NCI-H446 (cell line): ENCODE measurements around the gene ERN1.
"Not testable (repeated sequence)": the region's sequence is repeated elsewhere in the genome, so short reads cannot be mapped to it uniquely, and the experiment has no call there.

ENCODE experiments used
- DNase-seq, 2 experiments: peaks; one replicate each; lab custom pipeline; 2025; lab: John Stamatoyannopoulos, UW

ERN1 gene

DNA sequence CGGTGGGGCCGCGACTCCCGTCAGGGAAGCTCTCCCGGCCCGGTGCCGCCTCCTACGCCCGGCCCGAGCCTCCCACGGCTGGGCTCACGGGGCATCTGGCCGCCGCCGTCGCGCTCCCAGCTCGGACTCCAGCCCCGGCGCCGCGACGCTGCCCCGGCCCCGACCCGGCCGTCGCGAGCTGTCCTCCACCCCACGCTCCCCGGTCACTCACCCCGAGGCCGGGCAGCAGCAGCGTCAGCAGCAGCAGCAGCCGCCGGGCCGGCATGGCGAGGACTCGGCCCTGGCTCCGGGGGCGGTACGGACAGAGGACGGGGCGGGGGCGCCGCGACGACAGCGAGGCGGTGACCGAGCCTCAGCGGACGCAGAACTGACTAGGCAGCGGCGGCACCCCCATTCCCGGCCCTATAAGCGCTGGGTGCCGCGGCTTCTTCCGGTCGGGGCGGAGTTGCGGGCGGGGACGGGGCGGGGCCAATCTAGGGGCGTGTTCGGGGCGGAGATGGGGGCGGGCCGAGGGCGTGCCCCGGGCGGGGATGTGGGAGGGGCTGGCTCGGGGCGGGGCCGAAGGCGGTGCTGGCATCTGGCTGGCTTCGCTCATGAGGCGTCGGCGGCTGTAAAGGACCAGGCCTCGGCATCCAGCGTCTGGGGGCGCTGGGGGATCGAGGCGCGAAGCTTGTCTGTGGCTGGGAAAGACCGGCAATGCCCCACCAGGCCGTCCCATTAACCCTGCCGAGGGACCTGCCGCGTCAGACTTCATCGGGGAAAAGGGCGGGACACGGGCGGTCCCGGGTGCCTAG, at the start of gene ERN1:
Gene ERN1, minus strand, starts transcription at position 380 of the 794 bp plus-strand sequence. Its CDS starts 115 bp downstream, at position 265.
- peak; percentile 51 to 87 for DNase-seq

DNA sequence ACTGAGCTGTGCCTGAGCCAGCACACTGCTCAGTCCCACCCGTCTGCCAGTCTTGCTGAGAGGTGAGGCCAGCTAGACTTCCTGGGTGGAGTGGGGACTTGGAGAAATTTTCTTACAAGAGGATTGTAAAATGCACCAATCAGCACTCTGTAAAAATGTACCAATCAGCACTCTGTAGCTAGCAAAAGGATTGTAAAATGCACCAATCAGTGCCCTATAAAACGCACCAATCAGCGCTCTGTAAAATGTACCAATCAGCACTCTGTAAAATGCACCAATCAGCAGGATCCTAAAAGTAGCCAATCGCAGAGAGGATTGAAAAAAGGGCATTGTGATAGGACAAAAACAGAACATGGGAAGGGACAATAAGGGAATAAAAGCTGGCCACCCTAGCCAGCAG, 49.1 kb upstream of the ERN1 start:
- DNase-seq: not testable (repeated sequence)

DNA sequence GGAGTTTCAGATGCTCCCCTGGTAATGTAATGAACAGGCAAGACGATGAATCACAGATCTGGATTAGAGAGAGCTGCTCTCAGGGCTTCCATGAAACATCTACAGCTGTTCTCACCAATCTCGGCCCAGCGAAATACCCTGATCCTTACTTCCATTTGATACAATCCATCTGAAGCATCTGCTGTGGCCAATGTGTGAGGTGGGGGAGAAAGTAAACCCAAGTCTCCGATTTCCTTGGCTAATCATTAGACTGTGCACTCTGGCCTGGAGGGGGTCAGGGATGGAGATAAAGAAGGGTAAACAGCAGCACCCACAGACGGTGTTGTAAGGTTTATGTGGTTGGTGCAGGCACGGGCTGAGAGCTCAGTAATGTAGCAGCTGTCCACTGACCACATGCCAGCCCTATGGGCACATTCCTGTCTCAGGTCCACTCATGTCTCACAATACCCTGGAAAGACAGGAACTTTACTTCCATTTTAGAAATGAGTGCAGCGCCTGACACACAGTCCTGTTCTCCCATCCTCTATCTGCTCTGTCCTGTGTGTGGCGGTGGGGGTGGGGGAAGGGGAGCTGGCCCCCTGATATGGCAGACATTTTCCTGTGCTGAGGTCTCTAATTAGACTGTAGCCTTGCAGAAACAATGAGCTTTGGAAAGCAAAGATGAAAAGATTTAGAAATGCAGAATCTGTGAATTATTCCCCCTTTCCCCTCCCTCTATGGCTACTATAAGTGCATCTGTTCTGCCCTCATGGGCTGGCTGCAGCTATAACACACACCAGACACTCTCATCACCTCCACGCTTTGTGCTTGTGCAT, 48.3 kb upstream of the ERN1 start:
- DNase-seq: no peak

DNA sequence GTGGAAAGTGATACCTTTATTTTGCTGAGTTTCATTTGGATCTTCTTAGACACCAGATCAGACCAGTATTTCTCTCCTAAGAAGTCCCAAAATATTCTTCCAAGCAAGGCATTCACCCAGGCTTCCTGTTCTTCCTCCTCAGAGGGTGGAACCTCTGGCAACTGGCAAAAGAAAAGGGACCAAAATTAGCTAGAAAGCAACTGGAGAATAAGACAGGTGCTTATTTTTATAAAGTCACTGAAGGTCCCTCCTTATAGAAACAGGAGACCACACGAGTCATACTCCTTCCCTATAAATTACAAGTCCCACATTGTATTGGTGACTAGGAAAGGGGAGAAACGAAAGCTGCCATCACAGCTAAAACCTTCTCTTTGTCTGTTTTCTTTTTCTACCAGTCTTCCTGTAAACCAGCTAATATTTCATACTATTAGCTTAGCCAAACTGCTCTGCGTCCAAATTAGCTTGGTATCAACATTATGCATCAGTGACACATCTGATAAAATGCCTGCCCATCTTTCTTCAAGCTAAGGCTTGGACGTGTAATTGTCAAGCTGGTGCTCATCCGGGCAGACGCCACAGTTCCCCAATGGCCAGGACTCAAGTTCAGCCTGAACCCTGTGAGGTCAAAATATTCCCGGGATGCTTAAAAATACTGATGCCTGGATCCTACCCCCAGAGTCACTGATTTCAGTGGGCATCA, 47.5 kb upstream of the ERN1 start:
- DNase-seq: no peak

- DNase-seq: no peak
Observed at GRCh38 chr17:64176556-64176955, 46.6 kb upstream of the ERN1 start.

DNA sequence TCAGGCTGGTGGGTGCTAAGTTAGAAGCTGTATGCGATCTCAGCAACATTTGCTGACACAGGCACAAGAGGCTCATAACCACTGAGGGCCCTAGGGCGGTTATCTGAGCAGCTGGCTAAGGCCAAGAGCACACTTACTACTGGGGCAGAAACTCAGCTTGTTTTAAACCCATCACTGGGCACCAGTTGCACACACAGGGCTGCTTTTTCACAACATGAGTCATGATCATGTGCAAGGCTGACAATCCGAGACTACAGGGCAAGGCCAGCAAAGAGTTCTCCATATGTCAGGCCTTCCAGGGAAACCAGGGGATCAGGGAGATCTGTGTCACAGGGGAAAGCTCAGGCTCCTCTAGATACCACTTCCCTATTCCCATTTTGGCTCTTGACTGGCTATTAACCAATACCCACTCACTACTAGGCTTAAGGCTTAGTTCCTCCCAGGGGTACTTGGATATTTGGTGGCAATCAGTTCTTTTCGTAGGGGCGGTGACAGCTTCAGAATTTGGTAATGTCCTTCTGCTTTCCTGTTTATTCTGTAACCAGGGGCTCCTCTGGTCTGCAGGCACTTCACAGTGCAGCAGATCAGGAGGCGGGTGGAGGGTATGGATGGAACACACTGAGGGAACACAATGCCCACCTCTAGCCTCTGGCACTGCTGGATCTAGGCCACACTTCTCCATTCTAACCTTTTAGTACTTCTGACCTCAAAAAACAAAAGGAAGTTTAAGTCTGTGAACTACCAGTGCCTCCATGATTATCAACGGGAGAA, 44.9 kb upstream of the ERN1 start:
- DNase-seq: peak in 1 of 2 experiments; percentile 76

DNA sequence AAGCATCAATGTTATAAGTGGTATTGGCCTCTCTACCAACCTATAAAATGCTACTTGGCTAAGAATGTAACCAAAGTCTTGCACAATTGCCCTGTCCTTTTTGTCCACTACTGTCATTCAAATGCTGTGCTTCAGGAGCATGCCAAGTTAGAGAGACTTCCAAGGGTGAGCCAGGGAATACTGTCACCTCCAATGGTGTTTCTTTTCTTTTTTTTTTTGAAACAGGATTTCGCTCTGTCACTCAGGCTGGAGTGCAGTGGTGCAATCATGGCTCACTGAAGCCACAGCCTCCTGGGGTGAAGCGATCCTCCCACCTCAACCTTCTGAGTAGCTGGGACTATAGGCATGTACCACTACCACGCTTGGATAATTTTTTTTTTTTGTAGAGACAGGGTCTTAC, 43.7 kb upstream of the ERN1 start:
- no peak for DNase-seq

- DNase-seq: no peak
Observed at GRCh38 chr17:64172510-64172909, 42.6 kb upstream of the ERN1 start.

- no peak for DNase-seq
Observed at GRCh38 chr17:64171041-64171440, 41.1 kb upstream of the ERN1 start.

GRCh38 chr17:64170286-64170685, 40.3 kb upstream of the ERN1 start:
- peak in 1 of 2 experiments; percentile 20 for DNase-seq

GRCh38 chr17:64167666-64168065, 37.7 kb upstream of the ERN1 start:
- DNase-seq: not testable (repeated sequence)

- DNase-seq: no peak
Observed at GRCh38 chr17:64166876-64167275, 36.9 kb upstream of the ERN1 start.

DNA sequence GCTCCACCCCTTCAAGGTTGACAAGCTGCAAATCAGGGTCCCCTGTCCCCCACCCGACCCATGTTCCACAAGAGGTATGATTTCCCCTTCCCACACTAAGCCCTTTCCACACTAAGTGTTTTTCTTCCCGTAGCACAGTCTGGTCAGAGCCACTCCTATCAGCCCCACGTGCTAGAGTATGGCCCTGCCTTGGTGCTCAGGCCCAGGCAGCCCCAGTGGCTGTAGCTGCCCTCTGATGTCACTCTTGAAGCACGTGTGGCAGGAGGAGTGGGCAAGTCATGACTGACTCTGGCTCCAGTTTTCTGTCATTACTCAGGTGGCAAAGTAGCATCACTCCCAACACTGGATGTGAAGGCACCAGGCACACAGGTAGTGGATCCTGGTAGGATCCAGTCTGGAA, 35.4 kb upstream of the ERN1 start:
- no peak for DNase-seq

GRCh38 chr17:64164596-64165285, 34.8 kb upstream of the ERN1 start:
- no peak for DNase-seq

DNA sequence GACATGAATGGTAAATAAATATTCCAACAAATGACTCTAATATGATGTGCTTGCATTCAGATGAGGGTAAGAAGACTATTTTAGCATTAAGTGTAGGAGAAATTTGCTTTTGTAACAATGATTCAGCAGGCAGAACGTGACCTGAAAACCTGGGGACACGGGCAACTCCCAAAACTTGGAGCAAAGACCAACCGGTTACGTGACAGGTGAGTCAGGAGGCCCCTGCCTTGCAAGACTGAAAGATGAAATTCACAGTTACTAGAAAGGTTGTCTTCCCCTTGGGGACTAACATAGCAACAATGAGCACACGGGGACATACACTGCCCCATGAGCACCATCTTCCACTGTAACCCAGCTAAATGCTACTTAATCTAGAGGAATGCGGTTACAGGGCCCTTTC, 33.5 kb upstream of the ERN1 start:
- no peak for DNase-seq

DNA sequence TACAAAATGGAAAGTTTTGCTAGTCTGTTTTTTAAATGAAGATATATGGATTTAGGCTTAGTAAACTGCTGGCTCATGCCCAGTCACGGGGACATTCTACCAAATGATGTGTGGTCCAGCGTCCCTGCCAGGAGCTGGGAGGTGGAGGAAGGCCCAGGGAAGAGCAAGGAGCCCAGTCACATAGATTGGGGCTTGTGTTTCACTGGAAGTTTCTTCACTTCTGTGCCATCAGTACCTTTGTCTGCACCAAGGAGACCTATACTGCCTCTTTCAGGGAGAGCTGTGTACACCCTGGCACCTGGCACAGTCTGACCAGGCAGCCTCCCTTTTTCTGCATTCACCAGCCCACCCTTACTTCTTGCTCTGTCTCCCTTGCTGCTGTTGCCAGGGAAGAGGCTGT, 32.6 kb upstream of the ERN1 start:
- no peak for DNase-seq

GRCh38 chr17:64161380-64162176, 31.6 kb upstream of the ERN1 start:
- DNase-seq: no peak

- DNase-seq: no peak
Observed at GRCh38 chr17:64160378-64160777, 30.4 kb upstream of the ERN1 start.

GRCh38 chr17:64158831-64159590, 29.1 kb upstream of the ERN1 start:
- no peak for DNase-seq

GRCh38 chr17:64158406-64158805, 28.5 kb upstream of the ERN1 start:
- DNase-seq: no peak
